NCI-H2171 treated with DMSO at 0.1 percent for 48 hours (cell line): ENCODE measurements around the gene TXLNA.

ENCODE experiments used
- DNase-seq: peaks from one replicate; lab custom pipeline; 2025; lab: John Stamatoyannopoulos, UW

TXLNA gene

GRCh38 chr1:32215629-32216480 is 36.4 kb downstream of the TXLNA start:
- peak; percentile 36 for DNase-seq

- DNase-seq = no peak
These were observed 37.1 kb downstream of the TXLNA start for GRCh38 chr1:32216566-32216965.

- no peak for DNase-seq
These were observed 39.5 kb downstream of the TXLNA start for GRCh38 chr1:32219022-32219421.

GRCh38 chr1:32220746-32221580 is 41.5 kb downstream of the TXLNA start:
- no peak for DNase-seq

GRCh38 chr1:32221581-32221979 is 42.1 kb downstream of the TXLNA start:
- no peak for DNase-seq

- peak; percentile 87 for DNase-seq
These were observed 42.7 kb downstream of the TXLNA start, which contains the start of the genes EIF3I and TMEM234 for GRCh38 chr1:32221980-32222755. Gene EIF3I, plus strand, starts transcription at chr1:32222407. Its CDS starts 35 bp downstream, at chr1:32222442. Gene TMEM234, minus strand, starts transcription at chr1:32222353. Its CDS starts 31 bp downstream, at chr1:32222322.

- DNase-seq = no peak
These were observed 44.2 kb downstream of the TXLNA start for GRCh38 chr1:32223683-32224082.

GRCh38 chr1:32224285-32224684 is 44.8 kb downstream of the TXLNA start:
- no peak for DNase-seq

- DNase-seq = no peak
These were observed 49.3 kb downstream of the TXLNA start for GRCh38 chr1:32228771-32229170.

GRCh38 chr1:32231843-32232432 is 52.5 kb downstream of the TXLNA start:
- no peak for DNase-seq

- peak; percentile 81 for DNase-seq
These were observed 53.3 kb downstream of the TXLNA start for GRCh38 chr1:32232558-32233304.

GRCh38 chr1:32234792-32235191 is 55.3 kb downstream of the TXLNA start:
- DNase-seq = no peak

- DNase-seq = peak; percentile 88
These were observed 59.9 kb downstream of the TXLNA start for GRCh38 chr1:32239337-32239736.

- peak; percentile 79 for DNase-seq
These were observed 60.3 kb downstream of the TXLNA start for GRCh38 chr1:32239790-32240139.

GRCh38 chr1:32240140-32240951 is 60.9 kb downstream of the TXLNA start:
- DNase-seq = peak; percentile 77

GRCh38 chr1:32241001-32241763 is 61.7 kb downstream of the TXLNA start:
- DNase-seq = peak; percentile 64

- DNase-seq = no peak
These were observed 62.9 kb downstream of the TXLNA start for GRCh38 chr1:32242341-32242851.

GRCh38 chr1:32246888-32247273 is 67.4 kb downstream of the TXLNA start, which contains the start of gene FAM167B:
Gene FAM167B, plus strand, starts transcription at chr1:32247222. Its CDS starts 200 bp downstream, at chr1:32247422.
- DNase-seq = no peak

- no peak for DNase-seq
These were observed 68.0 kb downstream of the TXLNA start for GRCh38 chr1:32247452-32247851.
